ENCODE results near the gene LRRN4. TPM values are rescaled to one million over a fixed set of nuclear protein-coding genes. Genes with fewer than 3 reads are reported as not detected.

The LRRN4 gene
- total RNA-seq, 2 experiments from 2014 or later: 0.08 to 0.17 TPM

DNA sequence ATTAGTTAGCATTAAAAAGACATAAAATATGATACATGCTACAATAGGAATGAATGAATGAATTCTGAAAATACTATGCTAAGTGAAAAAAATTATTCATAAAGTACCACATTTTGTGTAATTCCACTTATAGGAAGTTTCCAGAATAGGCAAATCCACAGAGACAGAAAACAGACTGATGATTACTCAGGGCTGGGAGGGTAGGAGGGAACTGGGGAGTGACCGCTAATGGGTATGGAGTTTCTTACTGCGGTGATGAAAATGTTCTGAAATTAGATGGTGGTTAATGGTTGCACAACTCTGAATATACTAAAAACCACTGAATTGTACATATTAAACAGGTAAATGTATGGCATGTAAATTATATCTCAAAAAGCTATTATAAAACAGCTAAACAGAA is 46.4 kb upstream of the LRRN4 start:
- CTCF ChIA-PET: no interaction called here
- no peaks in the 10 kb centered on the region for H3K4me1 Mint-ChIP-seq (ENCODE audit: low read depth)
- Histone ChIP-seq H3K9me3 (ENCODE audit: control insufficient read depth in 1 of 2, insufficient read depth in 1 of 2, low read length in 2 of 2) (no peaks in the 10 kb centered on the region), H3K27ac (ENCODE audit: low read depth in 1 of 2, low read length in 2 of 2) (no peak overlapping the region), H3K36me3 (ENCODE audit: insufficient read depth, low read length) (no peaks in the 10 kb centered on the region), H3K4me3 (ENCODE audit: low read length) (no peak overlapping the region), H3K27me3 (ENCODE audit: control insufficient read depth in 1 of 2, insufficient read depth in 2 of 2, low read length in 2 of 2) (peaks cover 0 to 2% of the 10 kb centered on the region in 2 experiments), H3K4me1 (ENCODE audit: insufficient read depth, low read length) (no peaks in the 10 kb centered on the region)
- no peak overlapping the region for H3K27ac Mint-ChIP-seq
- no peaks in the 10 kb centered on the region for H3K36me3 Mint-ChIP-seq (ENCODE audit: low read depth)
- H3K4me3 Mint-ChIP-seq: no peak overlapping the region
- peaks cover 16% of the 10 kb centered on the region for H3K27me3 Mint-ChIP-seq
- ATAC-seq (ENCODE audit: poor library complexity): no peak
- TF ChIP-seq, protein P1, sequence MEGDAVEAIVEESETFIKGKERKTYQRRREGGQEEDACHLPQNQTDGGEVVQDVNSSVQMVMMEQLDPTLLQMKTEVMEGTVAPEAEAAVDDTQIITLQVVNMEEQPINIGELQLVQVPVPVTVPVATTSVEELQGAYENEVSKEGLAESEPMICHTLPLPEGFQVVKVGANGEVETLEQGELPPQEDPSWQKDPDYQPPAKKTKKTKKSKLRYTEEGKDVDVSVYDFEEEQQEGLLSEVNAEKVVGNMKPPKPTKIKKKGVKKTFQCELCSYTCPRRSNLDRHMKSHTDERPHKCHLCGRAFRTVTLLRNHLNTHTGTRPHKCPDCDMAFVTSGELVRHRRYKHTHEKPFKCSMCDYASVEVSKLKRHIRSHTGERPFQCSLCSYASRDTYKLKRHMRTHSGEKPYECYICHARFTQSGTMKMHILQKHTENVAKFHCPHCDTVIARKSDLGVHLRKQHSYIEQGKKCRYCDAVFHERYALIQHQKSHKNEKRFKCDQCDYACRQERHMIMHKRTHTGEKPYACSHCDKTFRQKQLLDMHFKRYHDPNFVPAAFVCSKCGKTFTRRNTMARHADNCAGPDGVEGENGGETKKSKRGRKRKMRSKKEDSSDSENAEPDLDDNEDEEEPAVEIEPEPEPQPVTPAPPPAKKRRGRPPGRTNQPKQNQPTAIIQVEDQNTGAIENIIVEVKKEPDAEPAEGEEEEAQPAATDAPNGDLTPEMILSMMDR (IDR thresholded peaks at IDR 0.05): no peak
- intact Hi-C loops (cut with DNase I, micrococcal nuclease): no loop called here
- no peak for DNase-seq
- POLR2A ChIA-PET: no interaction called here
- H3K9me3 Mint-ChIP-seq: no peaks in the 10 kb centered on the region

DNA sequence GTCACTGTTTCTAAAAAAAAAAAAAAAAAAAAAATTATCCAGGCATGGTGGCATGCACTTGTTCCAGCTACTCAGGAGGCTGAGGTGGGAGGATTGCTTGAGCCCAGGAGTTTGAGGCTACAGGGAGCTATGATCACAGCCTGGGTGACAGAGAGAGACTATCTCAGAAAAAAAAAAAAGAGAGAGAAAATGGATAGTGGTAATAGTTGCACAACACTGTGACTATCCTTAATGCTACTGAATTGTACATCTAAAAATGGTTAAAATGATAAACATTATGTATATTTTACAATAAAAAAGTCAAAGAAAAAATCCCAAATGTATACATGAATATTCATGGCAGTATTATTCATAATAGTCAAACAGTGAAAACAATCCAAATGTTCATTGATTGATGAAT is 46.0 kb upstream of the LRRN4 start:
- H3K4me3 ChIP-seq (ENCODE audit: low read length): no peak overlapping the region
- CTCF ChIA-PET: no interaction called here

DNA sequence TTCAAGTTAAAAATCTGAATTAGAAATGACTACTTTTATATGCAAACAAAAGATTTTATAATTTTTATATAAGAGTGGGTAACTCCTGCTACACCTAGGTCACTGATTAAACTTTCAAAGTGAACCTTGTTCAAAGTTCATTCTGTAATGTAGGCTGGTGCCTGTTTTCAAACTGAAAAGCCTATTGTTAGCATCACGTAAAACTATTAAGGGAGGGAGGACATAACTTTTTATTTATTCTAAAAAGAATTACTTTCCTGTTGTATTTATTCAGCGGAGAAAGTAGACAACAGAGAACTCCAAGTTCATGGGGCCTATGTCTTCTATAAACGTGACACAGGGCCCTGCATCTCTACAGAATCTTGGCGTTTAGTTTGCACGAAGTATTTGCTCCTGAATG is 41.5 kb upstream of the LRRN4 start:
- POLR2A ChIA-PET: no interaction called here
- TF ChIP-seq, protein P1 (IDR thresholded peaks at IDR 0.05): no peak
- CTCF ChIA-PET: no interaction called here

More for the DNA sequence above, 46.0 kb upstream of the LRRN4 start:
- Histone ChIP-seq H3K27ac (ENCODE audit: low read depth in 1 of 2, low read length in 2 of 2) (no peak overlapping the region), H3K4me1 (ENCODE audit: insufficient read depth, low read length) (no peaks in the 10 kb centered on the region), H3K9me3 (ENCODE audit: control insufficient read depth in 1 of 2, insufficient read depth in 1 of 2, low read length in 2 of 2) (no peaks in the 10 kb centered on the region), H3K27me3 (ENCODE audit: control insufficient read depth in 1 of 2, insufficient read depth in 2 of 2, low read length in 2 of 2) (peaks cover 0 to 2% of the 10 kb centered on the region in 2 experiments), H3K36me3 (ENCODE audit: insufficient read depth, low read length) (no peaks in the 10 kb centered on the region)
- ATAC-seq (ENCODE audit: poor library complexity): no peak
- Mint-ChIP-seq H3K36me3 (ENCODE audit: low read depth) (no peaks in the 10 kb centered on the region), H3K4me3 (no peak overlapping the region), H3K27ac (no peak overlapping the region), H3K9me3 (no peaks in the 10 kb centered on the region), H3K27me3 (peaks cover 20% of the 10 kb centered on the region), H3K4me1 (ENCODE audit: low read depth) (no peaks in the 10 kb centered on the region)
- DNase-seq: no peak
- TF ChIP-seq, protein P1 (IDR thresholded peaks at IDR 0.05): no peak
- intact Hi-C loops (cut with DNase I, micrococcal nuclease): no loop called here
- POLR2A ChIA-PET: no interaction called here

More for the DNA sequence above, 41.5 kb upstream of the LRRN4 start:
- DNase-seq (no peak), ATAC-seq (ENCODE audit: poor library complexity) (no peak)
- Histone ChIP-seq H3K4me1 (ENCODE audit: insufficient read depth, low read length) (no peaks in the 10 kb centered on the region), H3K27ac (ENCODE audit: low read depth in 1 of 2, low read length in 2 of 2) (no peak overlapping the region), H3K4me3 (ENCODE audit: low read length) (no peak overlapping the region), H3K36me3 (ENCODE audit: insufficient read depth, low read length) (no peaks in the 10 kb centered on the region), H3K9me3 (ENCODE audit: control insufficient read depth in 1 of 2, insufficient read depth in 1 of 2, low read length in 2 of 2) (no peaks in the 10 kb centered on the region), H3K27me3 (ENCODE audit: control insufficient read depth in 1 of 2, insufficient read depth in 2 of 2, low read length in 2 of 2) (peaks cover 3 to 5% of the 10 kb centered on the region in 2 experiments)
- Mint-ChIP-seq H3K27ac (no peak overlapping the region), H3K4me1 (ENCODE audit: low read depth) (no peaks in the 10 kb centered on the region), H3K36me3 (ENCODE audit: low read depth) (no peaks in the 10 kb centered on the region), H3K4me3 (no peak overlapping the region), H3K27me3 (peaks cover 31% of the 10 kb centered on the region), H3K9me3 (no peaks in the 10 kb centered on the region)
- intact Hi-C loops (cut with DNase I, micrococcal nuclease): no loop called here
